Measurements from ENCODE around the gene PAFAH2.

The PAFAH2 gene

DNA sequence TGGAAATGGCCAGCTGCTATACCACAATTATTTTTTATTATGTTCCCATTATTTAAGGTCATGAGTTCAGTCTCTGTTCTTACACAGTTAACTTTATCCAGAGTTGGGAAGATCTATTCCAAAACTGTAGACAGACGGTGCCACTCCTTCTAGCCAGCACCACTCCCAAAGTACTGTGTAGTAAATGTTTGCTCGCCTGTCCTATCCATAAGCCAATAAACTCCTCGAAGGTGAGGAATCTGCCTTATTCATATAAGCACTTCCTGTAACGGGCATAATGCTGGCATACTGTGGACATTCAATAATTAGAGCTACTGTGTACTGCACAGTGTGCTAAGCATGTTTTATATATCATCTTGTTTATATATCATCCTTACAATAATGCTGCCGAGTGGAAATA, 65.5 kb downstream of the PAFAH2 start:
- Histone ChIP-seq H3F3A (ENCODE audit: insufficient read depth, low read length) (peaks cover 8% of the 10 kb centered on the region; the same call in 1 of the 2 replicates), H3K27ac (ENCODE audit: low read length) (no peak overlapping the region), H3K4me3 (ENCODE audit: low read length) (no peak overlapping the region), H3K27me3 (replicated peaks; ENCODE audit: insufficient read depth, low read length) (no peaks in the 10 kb centered on the region), H3K9me2 (replicated peaks; ENCODE audit: insufficient read depth, low read length) (no peaks in the 10 kb centered on the region), H3K9me3 (replicated peaks; ENCODE audit: insufficient read depth, low read length) (no peaks in the 10 kb centered on the region), H3K4me1 (ENCODE audit: low read length) (peaks cover 12% of the 10 kb centered on the region; the same call in 1 of the 2 replicates), H3K79me2 (ENCODE audit: low read length) (no peaks in the 10 kb centered on the region), H3K36me3 (replicated peaks; ENCODE audit: insufficient read depth, low read length) (no peaks in the 10 kb centered on the region), H4K20me1 (ENCODE audit: insufficient read depth, low read length) (no peaks in the 10 kb centered on the region), H2AFZ (ENCODE audit: low read length) (no peak overlapping the region), H3K9ac (ENCODE audit: low read length) (no peak overlapping the region), H3K4me2 (ENCODE audit: low read depth, low read length) (no peak overlapping the region)
- no peak for DNase-seq
- TF ChIP-seq EZH2 (optimal IDR thresholded peaks at IDR 0.05; ENCODE audit: low read depth, low read length) (no peak), CTCF (IDR thresholded peaks at IDR 0.05; ENCODE audit: low read length) (no peak), EZH2phosphoT487 (IDR thresholded peaks at IDR 0.05; ENCODE audit: low read length) (no peak)

GRCh38 chr1:25929016-25929415, 68.8 kb downstream of the PAFAH2 start:
- Histone ChIP-seq H3K27me3 (replicated peaks; ENCODE audit: insufficient read depth, low read length) (no peaks in the 10 kb centered on the region), H2AFZ (ENCODE audit: low read length) (no peak overlapping the region), H3K9me2 (replicated peaks; ENCODE audit: insufficient read depth, low read length) (no peaks in the 10 kb centered on the region), H4K20me1 (ENCODE audit: insufficient read depth, low read length) (no peaks in the 10 kb centered on the region), H3K9ac (ENCODE audit: low read length) (no peak overlapping the region), H3K4me1 (ENCODE audit: low read length) (peaks cover 8% of the 10 kb centered on the region; the same call in 1 of the 2 replicates), H3K79me2 (ENCODE audit: low read length) (no peaks in the 10 kb centered on the region), H3K4me3 (ENCODE audit: low read length) (no peak overlapping the region), H3F3A (ENCODE audit: insufficient read depth, low read length) (peaks cover 8% of the 10 kb centered on the region; the same call in 1 of the 2 replicates), H3K9me3 (replicated peaks; ENCODE audit: insufficient read depth, low read length) (no peaks in the 10 kb centered on the region), H3K36me3 (replicated peaks; ENCODE audit: insufficient read depth, low read length) (no peaks in the 10 kb centered on the region), H3K4me2 (ENCODE audit: low read depth, low read length) (no peak overlapping the region), H3K27ac (ENCODE audit: low read length) (no peak overlapping the region)
- TF ChIP-seq EZH2 (optimal IDR thresholded peaks at IDR 0.05; ENCODE audit: low read depth, low read length) (no peak), EZH2phosphoT487 (IDR thresholded peaks at IDR 0.05; ENCODE audit: low read length) (no peak), CTCF (IDR thresholded peaks at IDR 0.05; ENCODE audit: low read length) (no peak)
- DNase-seq, result no peak

DNA sequence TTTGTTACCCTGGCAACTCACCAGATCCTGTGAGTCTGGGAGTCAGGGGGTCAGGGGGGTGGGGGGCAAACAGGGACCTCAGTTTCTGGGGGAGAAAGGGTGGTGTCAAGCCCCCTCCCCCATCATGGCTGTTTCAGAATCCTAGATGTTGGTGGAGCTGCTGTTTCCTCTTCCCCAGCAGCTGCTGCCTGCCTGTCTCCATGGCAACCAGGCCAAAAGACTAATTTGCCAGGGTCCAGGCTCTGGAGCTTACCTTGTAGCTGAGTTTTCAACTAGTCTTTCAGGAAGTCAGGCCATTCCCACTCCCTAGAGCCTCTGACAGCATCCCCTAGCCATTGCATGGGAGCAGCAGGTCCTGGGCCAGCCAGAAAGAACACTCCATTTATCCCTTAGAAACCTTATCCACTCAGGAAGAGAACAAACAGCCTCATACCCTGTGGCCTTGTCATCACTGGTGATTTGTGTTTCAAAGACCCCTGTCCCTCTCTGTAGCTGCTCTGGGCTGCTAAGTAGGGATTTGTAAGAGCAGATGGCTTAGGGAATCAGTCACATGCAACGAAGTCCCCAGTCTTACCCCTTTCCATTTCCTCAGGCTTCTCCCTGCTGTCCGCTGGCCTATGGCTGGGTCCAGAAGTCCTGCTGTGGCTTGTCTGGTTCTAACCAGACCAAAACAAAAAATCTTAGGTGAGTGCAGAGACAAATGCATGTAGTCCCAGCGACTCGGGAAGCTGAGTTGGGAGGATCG, 70.2 kb downstream of the PAFAH2 start:
- no peak overlapping the region for H3K4me2 ChIP-seq (ENCODE audit: low read depth, low read length)
- H3K4me3 ChIP-seq (ENCODE audit: low read length), result no peak overlapping the region
- no peak for DNase-seq

More for the DNA sequence above, 70.2 kb downstream of the PAFAH2 start:
- Histone ChIP-seq H3K4me1 (ENCODE audit: low read length) (no peaks in the 10 kb centered on the region), H2AFZ (ENCODE audit: low read length) (no peak overlapping the region), H3K9me3 (replicated peaks; ENCODE audit: insufficient read depth, low read length) (no peaks in the 10 kb centered on the region), H3K9ac (ENCODE audit: low read length) (no peak overlapping the region), H3K9me2 (replicated peaks; ENCODE audit: insufficient read depth, low read length) (no peaks in the 10 kb centered on the region), H3F3A (ENCODE audit: insufficient read depth, low read length) (no peaks in the 10 kb centered on the region), H4K20me1 (ENCODE audit: insufficient read depth, low read length) (no peaks in the 10 kb centered on the region), H3K36me3 (replicated peaks; ENCODE audit: insufficient read depth, low read length) (no peaks in the 10 kb centered on the region), H3K27ac (ENCODE audit: low read length) (no peak overlapping the region), H3K27me3 (replicated peaks; ENCODE audit: insufficient read depth, low read length) (peaks cover 12% of the 10 kb centered on the region), H3K79me2 (ENCODE audit: low read length) (no peaks in the 10 kb centered on the region)
- TF ChIP-seq EZH2 (optimal IDR thresholded peaks at IDR 0.05; ENCODE audit: low read depth, low read length) (no peak), EZH2phosphoT487 (IDR thresholded peaks at IDR 0.05; ENCODE audit: low read length) (no peak)
